ENCODE results near the gene ERGIC1.
"Not testable (repeated sequence)": the region's sequence is repeated elsewhere in the genome, so short reads cannot be mapped to it uniquely, and the experiment has no call there.

ERGIC1 gene

DNA sequence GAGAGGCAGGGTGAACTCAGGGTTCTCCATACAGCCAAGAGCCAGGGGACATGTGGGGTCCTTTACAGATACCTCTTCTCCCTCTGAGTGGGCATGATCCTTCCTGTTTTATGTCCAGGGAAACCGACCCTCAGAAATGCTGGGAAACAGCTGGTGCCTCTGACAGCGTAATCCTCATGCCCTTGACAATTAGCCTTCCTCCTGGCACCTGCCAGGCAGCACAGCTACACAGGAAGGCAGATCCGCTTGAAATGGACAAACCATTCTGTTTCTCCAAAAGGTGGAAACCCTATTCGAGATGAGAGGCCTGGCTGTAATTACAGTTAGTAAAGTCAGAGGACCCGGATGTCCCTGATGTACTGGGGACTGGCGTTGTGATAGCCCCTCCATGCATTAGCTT is 7.2 kb downstream of the ERGIC1 start:
- no peak for DNase-seq (ENCODE audit: low read depth)
- H3K4me3 ChIP-seq (ENCODE audit: control insufficient read depth, low read depth, low read length): no peak overlapping the region
- TF ChIP-seq, protein P1, sequence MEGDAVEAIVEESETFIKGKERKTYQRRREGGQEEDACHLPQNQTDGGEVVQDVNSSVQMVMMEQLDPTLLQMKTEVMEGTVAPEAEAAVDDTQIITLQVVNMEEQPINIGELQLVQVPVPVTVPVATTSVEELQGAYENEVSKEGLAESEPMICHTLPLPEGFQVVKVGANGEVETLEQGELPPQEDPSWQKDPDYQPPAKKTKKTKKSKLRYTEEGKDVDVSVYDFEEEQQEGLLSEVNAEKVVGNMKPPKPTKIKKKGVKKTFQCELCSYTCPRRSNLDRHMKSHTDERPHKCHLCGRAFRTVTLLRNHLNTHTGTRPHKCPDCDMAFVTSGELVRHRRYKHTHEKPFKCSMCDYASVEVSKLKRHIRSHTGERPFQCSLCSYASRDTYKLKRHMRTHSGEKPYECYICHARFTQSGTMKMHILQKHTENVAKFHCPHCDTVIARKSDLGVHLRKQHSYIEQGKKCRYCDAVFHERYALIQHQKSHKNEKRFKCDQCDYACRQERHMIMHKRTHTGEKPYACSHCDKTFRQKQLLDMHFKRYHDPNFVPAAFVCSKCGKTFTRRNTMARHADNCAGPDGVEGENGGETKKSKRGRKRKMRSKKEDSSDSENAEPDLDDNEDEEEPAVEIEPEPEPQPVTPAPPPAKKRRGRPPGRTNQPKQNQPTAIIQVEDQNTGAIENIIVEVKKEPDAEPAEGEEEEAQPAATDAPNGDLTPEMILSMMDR (conservative IDR thresholded peaks at IDR 0.05; ENCODE audit: control insufficient read depth, insufficient read depth, low read depth, low read length): no peak

DNA sequence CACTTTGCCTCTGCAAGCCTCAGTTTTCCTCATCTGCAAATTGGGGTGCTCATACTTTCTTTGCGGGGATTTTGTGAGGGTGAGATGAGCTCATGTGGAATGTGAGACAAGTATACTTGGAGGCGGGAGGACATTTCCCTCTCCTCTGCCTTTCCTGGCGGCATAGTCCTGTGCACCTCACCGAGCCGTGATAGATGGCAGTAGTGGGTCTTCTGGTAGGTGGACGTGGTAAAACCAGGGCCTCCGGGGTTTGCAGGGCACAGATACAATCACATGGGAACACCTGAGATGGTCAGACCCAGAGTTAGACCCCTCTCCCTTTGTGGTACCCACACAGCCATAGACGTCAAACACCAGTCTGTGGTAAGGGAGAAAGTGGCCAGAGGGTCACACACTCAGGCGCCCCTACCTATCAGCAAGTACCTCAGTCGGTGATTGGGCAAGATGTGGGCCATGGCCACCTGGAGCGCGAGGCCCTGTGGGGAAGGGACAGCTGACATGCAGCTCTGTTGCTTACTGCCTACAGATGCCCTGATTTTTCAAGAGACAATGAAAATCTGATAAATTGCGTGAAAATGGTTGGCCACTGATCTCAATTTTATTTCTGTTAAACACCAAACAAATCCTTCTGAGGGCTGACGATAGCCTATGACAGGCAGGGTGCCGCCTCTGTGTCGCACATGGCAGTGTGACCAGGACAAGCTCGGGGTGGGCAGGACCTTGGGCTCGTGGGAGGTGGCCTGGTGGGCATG is 9.9 kb downstream of the ERGIC1 start:
- no peak for DNase-seq (ENCODE audit: low read depth)
- H3K4me3 ChIP-seq (ENCODE audit: control insufficient read depth, low read depth, low read length): no peak overlapping the region
- TF ChIP-seq, protein P1 (conservative IDR thresholded peaks at IDR 0.05; ENCODE audit: control insufficient read depth, insufficient read depth, low read depth, low read length): no peak

DNA sequence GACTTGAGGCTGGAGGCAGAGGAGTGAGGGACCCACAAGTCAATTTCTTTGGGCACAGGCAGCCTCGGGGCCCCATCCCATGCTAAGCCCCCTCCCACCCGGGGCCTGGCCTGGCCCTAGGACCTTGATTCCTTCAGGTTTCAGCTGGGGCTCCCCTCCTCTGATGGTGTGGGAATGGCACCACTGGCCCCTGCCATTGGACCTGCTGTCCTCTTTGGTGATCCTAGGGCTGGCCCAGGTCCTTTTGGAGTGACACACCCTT is 10.5 kb downstream of the ERGIC1 start:
- no peak overlapping the region for H3K4me3 ChIP-seq (ENCODE audit: control insufficient read depth, low read depth, low read length)
- no peak for DNase-seq (ENCODE audit: low read depth)
- TF ChIP-seq, protein P1 (conservative IDR thresholded peaks at IDR 0.05; ENCODE audit: control insufficient read depth, insufficient read depth, low read depth, low read length): no peak

DNA sequence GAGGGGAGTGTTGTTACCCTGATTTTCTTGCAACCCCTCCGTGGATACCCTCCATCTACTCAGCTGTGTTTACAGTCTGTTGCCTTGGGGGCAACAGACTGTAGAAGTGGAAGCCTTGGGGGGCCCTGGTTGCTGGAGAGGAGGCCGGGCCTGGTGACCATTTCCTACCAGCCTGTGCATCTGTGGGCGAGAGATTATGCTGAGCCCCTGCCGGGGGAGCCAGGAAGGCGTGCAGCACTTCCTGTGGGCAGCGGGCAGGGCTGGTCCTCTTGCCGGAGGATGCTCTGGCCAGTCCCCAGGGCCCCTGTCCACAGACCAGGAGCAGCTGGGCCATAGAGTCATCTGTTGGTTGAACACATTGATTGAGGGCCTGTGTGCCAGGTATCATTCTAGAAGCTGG is 11.1 kb downstream of the ERGIC1 start:
- no peak for DNase-seq (ENCODE audit: low read depth)
- H3K4me3 ChIP-seq (ENCODE audit: control insufficient read depth, low read depth, low read length): no peak overlapping the region
- TF ChIP-seq, protein P1 (conservative IDR thresholded peaks at IDR 0.05; ENCODE audit: control insufficient read depth, insufficient read depth, low read depth, low read length): no peak

DNA sequence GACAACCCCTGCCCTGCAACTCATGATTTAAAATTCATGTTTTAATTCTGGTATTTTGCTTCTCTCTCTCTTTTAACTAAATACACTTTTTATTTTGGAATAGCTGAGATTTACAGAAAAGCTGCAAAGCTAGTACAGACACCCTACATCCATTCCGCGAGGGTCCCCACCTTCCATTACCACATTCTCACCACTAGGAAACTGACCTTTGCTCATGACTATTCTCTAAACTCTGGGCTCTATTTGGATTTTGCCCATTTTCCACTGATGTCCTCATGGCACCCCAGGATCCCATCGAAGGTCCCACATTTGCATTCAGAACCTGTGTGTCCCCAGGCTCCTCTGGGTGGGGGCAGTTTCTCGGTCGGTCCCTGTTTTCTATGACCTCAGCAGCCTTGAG is 11.5 kb downstream of the ERGIC1 start:
- TF ChIP-seq, protein P1 (conservative IDR thresholded peaks at IDR 0.05; ENCODE audit: control insufficient read depth, insufficient read depth, low read depth, low read length): peak; percentile 17
- no peak for DNase-seq (ENCODE audit: low read depth)
- no peak overlapping the region for H3K4me3 ChIP-seq (ENCODE audit: control insufficient read depth, low read depth, low read length)

DNA sequence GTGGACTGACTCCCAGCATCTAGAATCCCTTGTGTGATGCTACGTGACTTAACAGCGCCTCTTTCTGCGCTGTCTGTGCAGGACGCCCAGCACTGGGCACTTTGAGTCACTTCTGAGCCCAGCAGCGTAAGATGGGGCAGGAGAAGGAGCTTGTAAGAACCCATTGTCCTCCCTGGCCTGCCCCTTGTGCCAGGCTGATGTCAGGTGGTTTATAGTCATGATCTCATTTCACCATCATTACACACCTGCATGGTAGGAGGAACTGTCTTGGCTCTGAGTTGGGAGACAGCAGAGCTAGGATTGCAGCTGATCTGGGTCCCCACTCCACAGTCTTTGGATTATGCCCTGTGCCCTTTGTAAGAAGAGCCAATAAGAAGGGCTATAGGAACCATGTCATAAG is 12.2 kb downstream of the ERGIC1 start:
- TF ChIP-seq, protein P1 (conservative IDR thresholded peaks at IDR 0.05; ENCODE audit: control insufficient read depth, insufficient read depth, low read depth, low read length): no peak
- H3K4me3 ChIP-seq (ENCODE audit: control insufficient read depth, low read depth, low read length): no peak overlapping the region
- DNase-seq (ENCODE audit: low read depth): no peak

DNA sequence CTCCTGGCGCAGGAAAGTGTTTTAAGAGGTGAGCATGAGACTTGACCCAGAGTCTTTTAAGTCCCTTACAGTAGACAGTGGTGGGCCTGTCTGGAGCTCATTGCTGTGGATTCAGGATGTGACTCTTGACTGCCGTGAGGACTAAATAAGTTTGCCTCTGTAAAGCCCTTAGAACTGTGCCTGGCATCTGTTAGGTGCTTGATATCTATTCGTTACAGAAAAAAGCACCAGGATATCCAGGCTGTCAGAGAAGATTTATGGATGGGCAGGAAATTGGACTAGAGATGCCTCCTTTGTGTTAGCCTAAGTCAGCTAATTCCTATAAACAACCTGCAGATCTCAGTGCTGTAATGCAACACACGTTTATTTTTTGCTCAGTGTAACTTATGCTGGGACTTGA is 12.6 kb downstream of the ERGIC1 start:
- no peak overlapping the region for H3K4me3 ChIP-seq (ENCODE audit: control insufficient read depth, low read depth, low read length)
- no peak for DNase-seq (ENCODE audit: low read depth)
- TF ChIP-seq, protein P1 (conservative IDR thresholded peaks at IDR 0.05; ENCODE audit: control insufficient read depth, insufficient read depth, low read depth, low read length): no peak

DNA sequence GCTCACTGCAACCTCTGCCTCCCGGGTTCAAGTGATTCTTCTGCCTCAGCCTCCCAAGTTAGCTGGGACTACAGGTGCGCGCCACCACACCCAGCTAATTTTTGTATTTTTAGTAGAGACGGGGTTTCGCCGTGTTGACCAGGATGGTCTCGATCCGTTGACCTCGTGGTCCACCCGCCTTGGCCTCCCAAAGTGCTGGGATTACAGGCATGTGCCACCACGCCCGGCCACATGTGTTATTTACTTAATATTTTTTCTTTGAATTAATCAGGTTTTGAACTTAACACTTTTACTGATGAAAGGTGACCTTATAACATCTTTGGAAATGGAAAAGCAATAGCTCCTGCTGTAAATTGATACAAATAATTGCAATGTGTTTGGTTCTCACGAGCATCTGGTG is 13.5 kb downstream of the ERGIC1 start:
- not testable (repeated sequence) for H3K4me3 ChIP-seq (ENCODE audit: control insufficient read depth, low read depth, low read length); DNase-seq (ENCODE audit: low read depth)
